DND-41 (cell line): Measurements from ENCODE around the gene MROH2A.

Source experiments
- CTCF ChIP-seq: IDR thresholded peaks from 2 replicates; pipeline ENCODE4 v1.5.1; 2012; ENCODE audit warnings: borderline replicate concordance, low read length, moderate library complexity, mild to moderate bottlenecking; ENCODE audit not compliant: poor library complexity, severe bottlenecking; ENCODE audit errors: extremely low read depth
- EZH2 ChIP-seq: IDR thresholded peaks from 3 replicates; pipeline ENCODE4 v1.6.1; 2012; ENCODE audit warnings: borderline replicate concordance, low read depth, mild to moderate bottlenecking, moderate library complexity, low read length, inconsistent platforms; ENCODE audit not compliant: severe bottlenecking

- TF ChIP-seq CTCF (no peak), EZH2 (no peak)
Measured at GRCh38 chr2:233791883-233792329, 13.8 kb downstream of the MROH2A start.
